ENCODE measurements around the gene RBFOX2. TPM values are rescaled to one million over a fixed set of nuclear protein-coding genes. Genes with fewer than 3 reads are reported as not detected.
"Not testable (repeated sequence)": the region's sequence is repeated elsewhere in the genome, so short reads cannot be mapped to it uniquely, and the experiment has no call there.

RBFOX2 gene
- total RNA-seq (2014; rRNA removed): 97.6 and 116 TPM in 2 replicates
- polyA plus RNA-seq (2012): 75.9 TPM

GRCh38 chr22:36028646-36029405 lies at the start of gene RBFOX2:
RBFOX2 (minus strand) TSS chr22:36028824; CDS start chr22:36028425, 399 bp downstream.
- peak; percentile 95 for DNase-seq (ENCODE audit: low read depth)

GRCh38 chr22:36077271-36077670 lies 48.6 kb upstream of the RBFOX2 start:
- DNase-seq (ENCODE audit: low read depth): no peak

GRCh38 chr22:36075724-36076123 lies 47.1 kb upstream of the RBFOX2 start:
- no peak for DNase-seq (ENCODE audit: low read depth)

GRCh38 chr22:36075230-36075629 lies 46.6 kb upstream of the RBFOX2 start:
- no peak for DNase-seq (ENCODE audit: low read depth)

- DNase-seq (ENCODE audit: low read depth): peak; percentile 34
Observed at GRCh38 chr22:36073476-36073875, 44.9 kb upstream of the RBFOX2 start.

GRCh38 chr22:36070645-36071044 lies 42.0 kb upstream of the RBFOX2 start:
- DNase-seq (ENCODE audit: low read depth): not testable (repeated sequence)

GRCh38 chr22:36069368-36069767 lies 40.7 kb upstream of the RBFOX2 start:
- DNase-seq (ENCODE audit: low read depth): no peak

GRCh38 chr22:36068776-36069344 lies 40.2 kb upstream of the RBFOX2 start:
- DNase-seq (ENCODE audit: low read depth): no peak

GRCh38 chr22:36067235-36067558 lies 38.6 kb upstream of the RBFOX2 start:
- DNase-seq (ENCODE audit: low read depth): no peak

- DNase-seq (ENCODE audit: low read depth): peak; percentile 96
Observed at GRCh38 chr22:36065775-36066544, 37.3 kb upstream of the RBFOX2 start.

- no peak for DNase-seq (ENCODE audit: low read depth)
Observed at GRCh38 chr22:36065462-36065774, 36.8 kb upstream of the RBFOX2 start.

- no peak for DNase-seq (ENCODE audit: low read depth)
Observed at GRCh38 chr22:36064358-36064757, 35.7 kb upstream of the RBFOX2 start.

- peak; percentile 50 for DNase-seq (ENCODE audit: low read depth)
Observed at GRCh38 chr22:36056980-36057379, 28.4 kb upstream of the RBFOX2 start.

- no peak for DNase-seq (ENCODE audit: low read depth)
Observed at GRCh38 chr22:36055376-36056295, 27.0 kb upstream of the RBFOX2 start.

- not testable (repeated sequence) for DNase-seq (ENCODE audit: low read depth)
Observed at GRCh38 chr22:36054446-36054845, 25.8 kb upstream of the RBFOX2 start.

- DNase-seq (ENCODE audit: low read depth): no peak
Observed at GRCh38 chr22:36053242-36054147, 24.9 kb upstream of the RBFOX2 start.

- DNase-seq (ENCODE audit: low read depth): peak; percentile 55
Observed at GRCh38 chr22:36052505-36052941, 23.9 kb upstream of the RBFOX2 start.

- DNase-seq (ENCODE audit: low read depth): no peak
Observed at GRCh38 chr22:36049678-36049997, 21.0 kb upstream of the RBFOX2 start.

- peak; percentile 23 for DNase-seq (ENCODE audit: low read depth)
Observed at GRCh38 chr22:36048911-36049677, 20.5 kb upstream of the RBFOX2 start.

GRCh38 chr22:36044517-36044916 lies 15.9 kb upstream of the RBFOX2 start:
- DNase-seq (ENCODE audit: low read depth): not testable (repeated sequence)

Measured in LHCN-M2 (cell line).